HG03066 (cell line): ENCODE data around the gene UBXN11.

Experiments used
- ATAC-seq: cut with Tn5 transposase; IDR thresholded peaks from one replicate; pipeline ENCODE4 v1.9.1; 2021; ENCODE audit warnings: low read depth; ENCODE audit not compliant: unreplicated experiment

The UBXN11 gene

GRCh38 chr1:26288311-26288941, 18.0 kb downstream of the UBXN11 start:
- no peak for ATAC-seq

GRCh38 chr1:26287811-26288210, 18.6 kb downstream of the UBXN11 start:
- ATAC-seq = no peak

- ATAC-seq = no peak
These were observed 19.3 kb downstream of the UBXN11 start for GRCh38 chr1:26287033-26287711.

- ATAC-seq = no peak
These were observed 20.4 kb downstream of the UBXN11 start for GRCh38 chr1:26286064-26286416.

GRCh38 chr1:26285366-26286063, 20.9 kb downstream of the UBXN11 start:
- no peak for ATAC-seq

- ATAC-seq = no peak
These were observed 21.7 kb downstream of the UBXN11 start for GRCh38 chr1:26284597-26285347.

- no peak for ATAC-seq
These were observed 22.4 kb downstream of the UBXN11 start for GRCh38 chr1:26283871-26284596.

GRCh38 chr1:26283279-26283853, 23.1 kb downstream of the UBXN11 start:
- ATAC-seq = no peak

- ATAC-seq = no peak
These were observed 24.0 kb downstream of the UBXN11 start for GRCh38 chr1:26282401-26282918.

GRCh38 chr1:26281971-26282370, 24.5 kb downstream of the UBXN11 start:
- no peak for ATAC-seq

- no peak for ATAC-seq
These were observed 25.1 kb downstream of the UBXN11 start for GRCh38 chr1:26281091-26281958.

- no peak for ATAC-seq
These were observed 25.9 kb downstream of the UBXN11 start for GRCh38 chr1:26280333-26281042.

GRCh38 chr1:26279456-26280332, 26.7 kb downstream of the UBXN11 start, which contains the start of gene SH3BGRL3:
SH3BGRL3 (plus strand) TSS chr1:26280086; CDS start chr1:26280156, 70 bp downstream.
- ATAC-seq = peak; percentile 69

GRCh38 chr1:26278724-26279455, 27.5 kb downstream of the UBXN11 start:
- no peak for ATAC-seq

GRCh38 chr1:26278303-26278702, 28.1 kb downstream of the UBXN11 start:
- ATAC-seq = no peak

GRCh38 chr1:26277719-26278118, 28.7 kb downstream of the UBXN11 start:
- ATAC-seq = no peak

- ATAC-seq = no peak
These were observed 29.2 kb downstream of the UBXN11 start for GRCh38 chr1:26277261-26277661.
